GM12878 (cell line): ENCODE measurements around the gene LPIN1. TPM values are rescaled to one million over a fixed set of nuclear protein-coding genes. Genes with fewer than 3 reads are reported as not detected.

ENCODE experiments used
- ATF3 ChIP-seq: IDR thresholded peaks from 2 replicates; pipeline ENCODE4 v1.6.1; 2011; ENCODE audit warnings: low read depth, mild to moderate bottlenecking, low read length, moderate library complexity, borderline replicate concordance; ENCODE audit errors: extremely low read depth
- CBX5 ChIP-seq: sonication (generic); IDR thresholded peaks from 2 replicates; pipeline ENCODE4 v1.6.1; 2016; ENCODE audit warnings: low read depth, moderate library complexity, mild to moderate bottlenecking, inconsistent platforms
- CHD1 ChIP-seq: IDR thresholded peaks from 2 replicates; pipeline ENCODE4 v1.6.1; 2012; ENCODE audit warnings: low read depth, low read length, improper control_type of control experiment
- CREB1 ChIP-seq: IDR thresholded peaks from 2 replicates; pipeline ENCODE4 v1.6.1; 2012; ENCODE audit warnings: low read depth, mild to moderate bottlenecking, inconsistent platforms
- EZH2 ChIP-seq: IDR thresholded peaks from 2 replicates; pipeline ENCODE4 v1.6.1; 2012; ENCODE audit warnings: low read depth, mild to moderate bottlenecking, control low read depth, inconsistent platforms, low read length, borderline replicate concordance; ENCODE audit not compliant: control insufficient read depth
- FOS ChIP-seq: IDR thresholded peaks from 3 replicates; pipeline ENCODE4 v1.6.1; 2011; ENCODE audit warnings: borderline replicate concordance; ENCODE audit not compliant: insufficient read length; ENCODE audit errors: extremely low read depth
- GABPA ChIP-seq: IDR thresholded peaks from 2 replicates; pipeline ENCODE4 v1.6.1; 2014; ENCODE audit warnings: antibody characterized with exemption, low read depth, mild to moderate bottlenecking, inconsistent platforms
- HCFC1 ChIP-seq: fragments of 150-350 bp; IDR thresholded peaks from 2 replicates; pipeline ENCODE4 v1.6.1; 2014; ENCODE audit warnings: low read length
- IRF3 ChIP-seq: fragments of 450-650 bp; IDR thresholded peaks from 2 replicates; pipeline ENCODE4 v1.6.1; 2014; ENCODE audit warnings: mild to moderate bottlenecking
- JUNB ChIP-seq: IDR thresholded peaks from 2 replicates; pipeline ENCODE4 v1.6.1; 2016; ENCODE audit warnings: antibody characterized with exemption, mild to moderate bottlenecking
- KLF5 ChIP-seq: fragments of 450-650 bp; IDR thresholded peaks from 2 replicates; pipeline ENCODE4 v1.6.1; 2014; ENCODE audit warnings: mild to moderate bottlenecking; ENCODE audit not compliant: partially characterized antibody
- MYB ChIP-seq: fragments of 150-350 bp; IDR thresholded peaks from 2 replicates; pipeline ENCODE4 v1.6.1; 2014; ENCODE audit warnings: mild to moderate bottlenecking, low read depth, low read length, borderline replicate concordance
- MYC ChIP-seq: IDR thresholded peaks from 2 replicates; pipeline ENCODE4 v1.6.1; 2011; ENCODE audit warnings: mild to moderate bottlenecking, low read length, moderate library complexity, inconsistent platforms; ENCODE audit not compliant: insufficient read depth, insufficient replicate concordance, insufficient read length, severe bottlenecking
- NFXL1 ChIP-seq: fragments of 450-650 bp; IDR thresholded peaks from 2 replicates; pipeline ENCODE4 v1.6.1; 2017; ENCODE audit warnings: antibody characterized with exemption, mild to moderate bottlenecking, borderline replicate concordance
- NFYB ChIP-seq: IDR thresholded peaks from 2 replicates; pipeline ENCODE4 v1.6.1; 2011; ENCODE audit warnings: low read depth, mild to moderate bottlenecking, low read length, improper control_type of control experiment, moderate library complexity; ENCODE audit not compliant: insufficient read depth
- PAX5 ChIP-seq: IDR thresholded peaks from 2 replicates; pipeline ENCODE4 v1.6.1; 2011; ENCODE audit warnings: low read depth, low read length, borderline replicate concordance
- PBX3 ChIP-seq: IDR thresholded peaks from 2 replicates; pipeline ENCODE4 v1.6.1; 2011; ENCODE audit warnings: mild to moderate bottlenecking, low read depth, low read length, moderate library complexity; ENCODE audit not compliant: insufficient replicate concordance
- POU2F2 ChIP-seq: IDR thresholded peaks from 3 replicates; pipeline ENCODE4 v1.6.1; 2011; ENCODE audit warnings: low read depth, mild to moderate bottlenecking, low read length, borderline replicate concordance
- SIN3A ChIP-seq: IDR thresholded peaks from 2 replicates; pipeline ENCODE4 v1.6.1; 2012; ENCODE audit warnings: low read depth, low read length, improper control_type of control experiment
- SMAD1 ChIP-seq: fragments of 450-650 bp; IDR thresholded peaks from 2 replicates; pipeline ENCODE4 v1.6.1; 2018; ENCODE audit warnings: mild to moderate bottlenecking, low read depth; ENCODE audit not compliant: partially characterized antibody
- SMARCA5 ChIP-seq: fragments of 450-650 bp; IDR thresholded peaks from 2 replicates; pipeline ENCODE4 v1.6.1; 2017; ENCODE audit warnings: mild to moderate bottlenecking
- SREBF2 ChIP-seq: IDR thresholded peaks from 2 replicates; pipeline ENCODE4 v1.6.1; 2012; ENCODE audit warnings: mild to moderate bottlenecking, low read length
- SRF ChIP-seq, 2 experiments: IDR thresholded peaks; 2 replicates each; pipeline ENCODE4 v1.6.1; 2011; ENCODE audit warnings: low read depth in 2 of 2, low read length in 2 of 2, mild to moderate bottlenecking in 1 of 2, moderate library complexity in 1 of 2
- STAT1 ChIP-seq: fragments of 450-650 bp; conservative IDR thresholded peaks from 2 replicates; pipeline ENCODE4 v1.6.1; 2014; ENCODE audit warnings: antibody characterized with exemption, mild to moderate bottlenecking
- SUZ12 ChIP-seq: fragments of 200-600 bp; sonication (generic); IDR thresholded peaks from one replicate; pipeline ENCODE4 v1.6.1; 2018; ENCODE audit warnings: antibody characterized with exemption, mild to moderate bottlenecking; ENCODE audit not compliant: unreplicated experiment
- USF2 ChIP-seq: IDR thresholded peaks from 2 replicates; pipeline ENCODE4 v1.6.1; 2011; ENCODE audit warnings: low read depth, low read length, improper control_type of control experiment, borderline replicate concordance
- ZZZ3 ChIP-seq: IDR thresholded peaks from 2 replicates; pipeline ENCODE4 v1.6.1; 2011; ENCODE audit warnings: low read depth; ENCODE audit not compliant: control insufficient read depth, insufficient read length
- polyA plus RNA-seq, 11 experiments: library from polyadenylated mRNA; depleted of rRNA in 4 of 11; unstranded in 6 of 11; stranded (reverse) in 5 of 11; fragments of >200 nt; fragmentation: Nextera tagmentation in 4 of 11; fragmentation: Illumina TruSeq in 1 of 11; extraction: Ambion mirVana in 4 of 11; extraction: Trizol in 1 of 11; gene quantifications; 1 replicate in 1 of 11; 2 replicates in 10 of 11; pipeline versions ENCODE4 v1.2.1 to v1.2.3, GENCODE V29; 2011 to 2016; ENCODE audit warnings: inconsistent platforms in 2 of 11, missing spikeins in 2 of 11, low read depth in 1 of 11
- total RNA-seq, 4 experiments: library from RNA; depleted of rRNA in 3 of 4; stranded (reverse); fragments of >200 nt in 3 of 4; fragmentation: Illumina TruSeq in 1 of 4; extraction: Trizol in 1 of 4; gene quantifications; 2 replicates each; pipeline versions ENCODE4 v1.2.1 to v1.2.3, GENCODE V29; 2013 to 2021

LPIN1 gene
- total and polyA plus RNA-seq, 10 of the 15 experiments (the other 5 are each of a cell fraction or from before 2014, with no cell fraction given) = 18.8 to 82.5 (median 50.3) TPM

GRCh38 chr2:11749646-11750349 lies 3.4 kb downstream of the LPIN1 start (continued):
- TF ChIP-seq SIN3A (peak; percentile 4), USF2 (no peak), ATF3 (no peak), EZH2 (no peak), FOS (no peak), MYC (no peak), KLF5 (no peak), SUZ12 (no peak), SMAD1 (no peak), CREB1 (peak; percentile 47; the same call in 1 of the 2 replicates), GABPA (no peak), SREBF2 (no peak), CHD1 (no peak), SMARCA5 (peak; percentile 88), HCFC1 (no peak), SRF (IDR thresholded peaks at IDR 0.05; ENCODE audit: low read depth in 2 of 2, low read length in 2 of 2) (0 out of 4 replicates have a peak, but pooled peaks of 1 of the 2 experiments have one; percentile 3), STAT1 (no peak), CBX5 (no peak), IRF3 (no peak), PAX5 (peak; percentile 67; the same call in 1 of the 2 replicates), POU2F2 (peak; percentile 96; the same call in 2 of the 3 replicates), NFXL1 (no peak), MYB (peak; percentile 76; the same call in 1 of the 2 replicates), JUNB (no peak), PBX3 (no peak), NFYB (no peak), ZZZ3 (no peak)
